Measurements from ENCODE around the gene ZCCHC24. TPM values are rescaled to one million over a fixed set of nuclear protein-coding genes. Genes with fewer than 3 reads are reported as not detected.

The ZCCHC24 gene
- total and polyA plus RNA-seq, 2 of the 8 experiments (the other 6 are each of a cell fraction or from before 2014, with no cell fraction given), result 3.9 to 6.9 TPM

DNA sequence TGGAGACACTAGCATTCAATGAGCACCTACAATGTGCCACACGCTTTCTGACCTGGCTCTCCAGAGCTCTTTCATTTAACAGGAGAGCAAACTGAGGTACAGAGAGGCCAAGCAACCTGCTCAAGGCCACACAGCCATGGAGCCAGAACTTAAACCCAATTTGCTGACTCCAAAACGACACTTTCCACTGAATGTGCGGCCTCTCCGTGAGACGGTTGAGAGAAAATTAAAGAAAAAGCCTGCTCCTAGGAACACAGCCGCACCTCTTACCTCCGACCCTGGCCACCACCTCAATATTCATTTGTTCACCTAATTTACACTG, 42.8 kb downstream of the ZCCHC24 start:
- ChIA-PET CTCF (ENCODE audit: partially characterized antibody) (interaction anchor here (1.0 to 13.1 kb wide), 5 partner anchors 10 to 85 kb away, joined by 3 to 100 read pairs (median 5); no protein-coding TSS in a partner anchor), POLR2A (ENCODE audit: partially characterized antibody) (no interaction called here)
- Histone ChIP-seq H4K5ac (ENCODE audit: insufficient read length, low read depth, low read length) (no peak overlapping the region), H2BK5ac (ENCODE audit: low read depth, low read length) (no peak overlapping the region), H3K36me3 (ENCODE audit: control insufficient read depth in 2 of 4, insufficient read depth in 4 of 4, low read length in 3 of 4) (no peaks in the 10 kb centered on the region), H3K23me2 (ENCODE audit: low read depth, low read length) (peaks cover 5% of the 10 kb centered on the region; the same call in 1 of the 2 replicates), H3K27me3 (replicated peaks in 1 of 4; ENCODE audit: control insufficient read depth in 3 of 4, extremely low read depth in 1 of 4, insufficient read depth in 3 of 4, low read length in 3 of 4) (no peaks in the 10 kb centered on the region; a peak in 1 of 7 replicates), H4K20me1 (replicated peaks in 1 of 2; ENCODE audit: control insufficient read depth in 1 of 2, insufficient read depth in 2 of 2, low read length in 2 of 2) (no peaks in the 10 kb centered on the region), H3K56ac (replicated peaks; ENCODE audit: insufficient read length, low read depth, low read length) (no peak overlapping the region), H2AK5ac (ENCODE audit: low read depth, low read length) (no peak overlapping the region), H3K9me3 (ENCODE audit: insufficient read depth in 2 of 2, low read depth in 1 of 2, low read length in 1 of 2) (no peaks in the 10 kb centered on the region), H2BK120ac (replicated peaks; ENCODE audit: low read depth, low read length) (no peak overlapping the region), H4K91ac (replicated peaks; ENCODE audit: insufficient read length, low read length) (no peak overlapping the region), H2BK15ac (ENCODE audit: low read length) (no peak overlapping the region), H3K4me3 (ENCODE audit: extremely low read depth in 1 of 4, insufficient read depth in 2 of 4, low read depth in 3 of 4, low read length in 4 of 4) (no peak overlapping the region), H3K4me1 (replicated peaks in 1 of 4; ENCODE audit: control insufficient read depth in 3 of 4, insufficient read depth in 4 of 4, low read length in 3 of 4) (peaks cover 8 to 34% (median 18%) of the 10 kb centered on the region in 4 experiments), H2BK12ac (ENCODE audit: low read depth, low read length) (no peak overlapping the region), H2AFZ (ENCODE audit: low read length) (no peak overlapping the region), H3K9ac (replicated peaks in 1 of 4; ENCODE audit: extremely low read depth in 1 of 4, low read depth in 3 of 4, low read length in 3 of 4) (no peak overlapping the region), H3K4ac (replicated peaks; ENCODE audit: insufficient read length, low read depth, low read length) (no peak overlapping the region), H3K18ac (ENCODE audit: extremely low read depth, low read length) (no peak overlapping the region), H4K8ac (ENCODE audit: extremely low read depth, insufficient read depth, low read length) (no peak overlapping the region), H3K23ac (ENCODE audit: insufficient read length) (no peak overlapping the region), H3K27ac (ENCODE audit: low read depth, low read length) (no peak overlapping the region), H2BK20ac (ENCODE audit: low read length) (no peak overlapping the region), H3K14ac (ENCODE audit: insufficient read length) (no peak overlapping the region), H3K4me2 (ENCODE audit: insufficient read depth in 1 of 2, low read depth in 2 of 2, low read length in 2 of 2) (no peak overlapping the region), H3K79me2 (ENCODE audit: control insufficient read depth in 1 of 2, insufficient read depth in 2 of 2, low read length in 2 of 2) (no peaks in the 10 kb centered on the region), H3K79me1 (ENCODE audit: low read depth, low read length) (no peaks in the 10 kb centered on the region)
- 95% methylated on average over 7 of the region's 7 CpGs; no CpG with 5 or more reads in 1 of the 2 experiments for WGBS, 2 experiments (ENCODE audit: extremely low coverage in 1 of 2, insufficient coverage in 1 of 2, insufficient read length in 1 of 2, insufficient replicate concordance in 2 of 2, low coverage in 1 of 2, low lambda C conversion rate in 2 of 2, missing lambda C conversion rate in 1 of 2)
- DNase-seq (ENCODE audit: low read depth in 1 of 2, low spot score in 2 of 2), result no peak
- no peak for FAIRE-seq
- TF ChIP-seq JUND (IDR thresholded peaks at IDR 0.05; ENCODE audit: low read length), result no peak
- TF ChIP-seq, protein P1, sequence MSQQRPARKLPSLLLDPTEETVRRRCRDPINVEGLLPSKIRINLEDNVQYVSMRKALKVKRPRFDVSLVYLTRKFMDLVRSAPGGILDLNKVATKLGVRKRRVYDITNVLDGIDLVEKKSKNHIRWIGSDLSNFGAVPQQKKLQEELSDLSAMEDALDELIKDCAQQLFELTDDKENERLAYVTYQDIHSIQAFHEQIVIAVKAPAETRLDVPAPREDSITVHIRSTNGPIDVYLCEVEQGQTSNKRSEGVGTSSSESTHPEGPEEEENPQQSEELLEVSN (IDR thresholded peaks at IDR 0.05), result no peak
- TF ChIP-seq EGR1 (IDR thresholded peaks at IDR 0.05; ENCODE audit: borderline replicate concordance, low read depth, low read length), result no peak
- TF ChIP-seq, protein P2, sequence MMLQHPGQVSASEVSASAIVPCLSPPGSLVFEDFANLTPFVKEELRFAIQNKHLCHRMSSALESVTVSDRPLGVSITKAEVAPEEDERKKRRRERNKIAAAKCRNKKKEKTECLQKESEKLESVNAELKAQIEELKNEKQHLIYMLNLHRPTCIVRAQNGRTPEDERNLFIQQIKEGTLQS (IDR thresholded peaks at IDR 0.05; ENCODE audit: insufficient read depth, low read depth, low read length), result no peak
- TF ChIP-seq EZH2 (IDR thresholded peaks at IDR 0.05; ENCODE audit: low read depth, low read length, severe bottlenecking), result no peak
- TF ChIP-seq CREB1 (IDR thresholded peaks at IDR 0.05), result no peak
- TF ChIP-seq SIN3A (conservative IDR thresholded peaks at IDR 0.05 in 1 of 2, IDR thresholded peaks at IDR 0.05 in 1 of 2; ENCODE audit: low read depth in 1 of 2, low read length in 2 of 2), result no peak
- no peak for TF ChIP-seq KDM4A (IDR thresholded peaks at IDR 0.05; ENCODE audit: low read depth, low read length, severe bottlenecking)
- no peak for TF ChIP-seq RXRA (IDR thresholded peaks at IDR 0.05; ENCODE audit: insufficient read depth, low read depth, low read length)
